GM21576 (cell line): ENCODE data around the gene NT5E.
"Not testable (repeated sequence)": the region's sequence is repeated elsewhere in the genome, so short reads cannot be mapped to it uniquely, and the experiment has no call there.

Experiments used
- ATAC-seq: cut with Tn5 transposase; IDR thresholded peaks from one replicate; pipeline ENCODE4 v1.9.1; 2021; ENCODE audit warnings: mild to moderate bottlenecking, moderate library complexity; ENCODE audit not compliant: unreplicated experiment

NT5E gene

GRCh38 chr6:85484948-85485347, 35.1 kb downstream of the NT5E start:
- ATAC-seq: no peak

GRCh38 chr6:85490516-85491248, 40.8 kb downstream of the NT5E start:
- ATAC-seq: no peak

GRCh38 chr6:85493389-85493788, 43.5 kb downstream of the NT5E start:
- ATAC-seq: no peak

- ATAC-seq: no peak
These were observed 45.0 kb downstream of the NT5E start for GRCh38 chr6:85494547-85495536.

- ATAC-seq: no peak
These were observed 46.2 kb downstream of the NT5E start for GRCh38 chr6:85496009-85496579.

- ATAC-seq: no peak
These were observed 47.0 kb downstream of the NT5E start for GRCh38 chr6:85496856-85497255.

- ATAC-seq: no peak
These were observed 48.8 kb downstream of the NT5E start for GRCh38 chr6:85498596-85499258.

GRCh38 chr6:85506441-85507093, 56.7 kb downstream of the NT5E start:
- ATAC-seq: no peak

- no peak for ATAC-seq
These were observed 66.3 kb downstream of the NT5E start for GRCh38 chr6:85516168-85516567.

- not testable (repeated sequence) for ATAC-seq
These were observed 74.4 kb downstream of the NT5E start for GRCh38 chr6:85524281-85524680.

GRCh38 chr6:85537055-85537494, 87.2 kb downstream of the NT5E start:
- ATAC-seq: no peak

GRCh38 chr6:85544776-85545175, 94.9 kb downstream of the NT5E start:
- ATAC-seq: no peak
